ENCODE data around the gene ARIH1. TPM values are rescaled to one million over a fixed set of nuclear protein-coding genes. Genes with fewer than 3 reads are reported as not detected.

ARIH1 gene
- total and polyA plus RNA-seq, 2 of the 4 experiments (the other 2 are of a cell fraction), result 24.0 to 41.2 TPM

GRCh38 chr15:72495007-72495406, 20.9 kb downstream of the ARIH1 start:
- Histone ChIP-seq H3K27ac (ENCODE audit: insufficient read depth, low read length) (peak overlapping the region; percentile 41; the same call in 1 of the 2 replicates), H4K5ac (ENCODE audit: low read depth, low read length) (no peak overlapping the region), H2BK120ac (ENCODE audit: low read depth, low read length) (no peak overlapping the region), H3K14ac (replicated peaks; ENCODE audit: low read depth, low read length) (no peak overlapping the region), H2AK5ac (ENCODE audit: low read depth, low read length) (no peak overlapping the region), H3K23ac (ENCODE audit: low read depth, low read length) (no peak overlapping the region), H2BK20ac (ENCODE audit: low read depth, low read length) (no peak overlapping the region), H2BK5ac (ENCODE audit: low read depth, low read length, poor library complexity, severe bottlenecking) (no peak overlapping the region), H3K4me3 (ENCODE audit: insufficient read depth, low read depth, low read length) (no peak overlapping the region), H3K36me3 (ENCODE audit: control insufficient read depth, insufficient read depth, low read length) (no peaks in the 10 kb centered on the region), H3K79me1 (ENCODE audit: low read depth in 1 of 2, low read length in 2 of 2) (peaks cover 4 to 59% of the 10 kb centered on the region in 2 experiments; a peak in 2 of 4 replicates), H4K8ac (ENCODE audit: low read depth in 2 of 2, low read length in 2 of 2) (no peak overlapping the region), H4K20me1 (ENCODE audit: insufficient read depth, low read length) (peaks cover 86% of the 10 kb centered on the region), H3K27me3 (ENCODE audit: control insufficient read depth, insufficient read depth, low read length) (no peaks in the 10 kb centered on the region), H3K9me3 (ENCODE audit: control insufficient read depth, insufficient read depth, low read length) (no peaks in the 10 kb centered on the region), H3K56ac (ENCODE audit: extremely low read depth, insufficient read depth, low read length) (no peak overlapping the region), H2AFZ (replicated peaks; ENCODE audit: low read length, poor library complexity) (no peak overlapping the region), H3K9ac (ENCODE audit: low read depth, low read length) (no peak overlapping the region), H2BK15ac (ENCODE audit: low read depth, low read length) (no peak overlapping the region), H2AK9ac (replicated peaks; ENCODE audit: low read depth, low read length, poor library complexity) (no peak overlapping the region), H3K4me1 (ENCODE audit: control insufficient read depth, insufficient read depth, low read length) (peaks cover 8% of the 10 kb centered on the region), H3K4ac (ENCODE audit: low read depth, low read length) (no peak overlapping the region), H3K18ac (ENCODE audit: low read depth, low read length) (peak overlapping the region; percentile 52; the same call in 1 of the 2 replicates), H3K4me2 (ENCODE audit: low read depth, low read length) (no peak overlapping the region), H3K9me1 (ENCODE audit: insufficient read depth, low read length) (peaks cover 8% of the 10 kb centered on the region), H4K91ac (ENCODE audit: insufficient read depth, low read depth, low read length) (no peak overlapping the region)
- ChIA-PET POLR2A (ENCODE audit: unreplicated experiment) (no interaction called here), CTCF (interaction anchor here (1.0 kb wide), 1 partner anchor 9 kb away, joined by 3 read pairs; no protein-coding TSS in a partner anchor)
- no peak for DNase-seq
- WGBS, 2 experiments (ENCODE audit: extremely low coverage in 2 of 2, insufficient read length in 1 of 2), result no CpG with 5 or more reads among the region's 3 CpGs
- intact Hi-C loops (cut with micrococcal nuclease) (no loop called here), dilution Hi-C loops (cut with HindIII; ENCODE audit: low sequenced_read_pairs, unreplicated experiment) (no loop called here), in situ Hi-C loops (cut with MboI; ENCODE audit: low sequenced_read_pairs) (no loop called here)
- TF ChIP-seq CTCF (conservative IDR thresholded peaks at IDR 0.05; ENCODE audit: low read depth, low read length) (no peak), CEBPB (IDR thresholded peaks at IDR 0.05; ENCODE audit: low read depth, low read length) (no peak), RCOR1 (IDR thresholded peaks at IDR 0.05; ENCODE audit: insufficient replicate concordance, low read length) (no peak), RFX5 (IDR thresholded peaks at IDR 0.05; ENCODE audit: low read depth, low read length) (no peak), USF2 (IDR thresholded peaks at IDR 0.05; ENCODE audit: low read depth, low read length) (no peak), MAFK (IDR thresholded peaks at IDR 0.05; ENCODE audit: low read depth, low read length) (no peak), RAD21 (IDR thresholded peaks at IDR 0.05; ENCODE audit: low read length) (no peak), MXI1 (IDR thresholded peaks at IDR 0.05; ENCODE audit: borderline replicate concordance, low read depth, low read length) (no peak), BHLHE40 (IDR thresholded peaks at IDR 0.05; ENCODE audit: low read depth, low read length) (no peak), NFE2L2 (IDR thresholded peaks at IDR 0.05; ENCODE audit: low read depth, low read length) (no peak), MAZ (IDR thresholded peaks at IDR 0.05; ENCODE audit: borderline replicate concordance, low read depth, low read length) (no peak), ELK1 (IDR thresholded peaks at IDR 0.05; ENCODE audit: borderline replicate concordance, low read depth, low read length) (no peak)
- no peak for ATAC-seq (ENCODE audit: low read depth)
- no TSS peak for BruUV-seq (replicated peaks)

Data from IMR-90 (cell line).